Esophagus muscularis mucosa (tissue), 4 donors: ENCODE measurements around the gene RARB. TPM values are rescaled to one million over a fixed set of nuclear protein-coding genes. Genes with fewer than 3 reads are reported as not detected.

Experiments
- DNase-seq: peaks from one replicate; pipeline ENCODE4 v3.0.0-alpha.2; 2017; ENCODE audit errors: extremely low spot score
- H3K27ac ChIP-seq, 4 donors: fragments of 200-600 bp; sonication (generic); replicated peaks in 1 of 4; 1 replicate in 3 of 4; 2 replicates in 1 of 4; pipeline ENCODE4 v1.5.1; 2016 to 2019; ENCODE audit warnings: mild to moderate bottlenecking in 1 of 4
- H3K27me3 ChIP-seq, 4 donors: fragments of 200-600 bp; sonication (generic); one replicate each; pipeline versions ENCODE4 v1.5.1 to v1.6.0; 2016 to 2019
- H3K36me3 ChIP-seq, 4 donors: fragments of 200-600 bp; sonication (generic); one replicate each; pipeline ENCODE4 v1.5.1; 2016 to 2019
- H3K4me1 ChIP-seq, 4 donors: fragments of 200-600 bp; sonication (generic); one replicate each; pipeline ENCODE4 v1.5.1; 2016 to 2019
- H3K4me3 ChIP-seq, 4 donors: fragments of 200-600 bp; sonication (generic); 1 replicate in 2 of 4; 2 replicates in 2 of 4; pipeline ENCODE4 v1.5.1; 2016 to 2019; ENCODE audit warnings: mild to moderate bottlenecking in 4 of 4, moderate library complexity in 1 of 4
- H3K9me3 ChIP-seq, 4 donors: fragments of 200-600 bp; sonication (generic); 1 replicate in 3 of 4; 2 replicates in 1 of 4; pipeline ENCODE4 v1.5.1; 2016 to 2019
- EP300 ChIP-seq: sonication (generic); formaldehyde crosslinking; IDR thresholded peaks from one replicate; pipeline ENCODE4 v1.6.1; 2017; ENCODE audit warnings: antibody characterized with exemption
- POLR2A ChIP-seq: fragments of 450-650 bp; IDR thresholded peaks from one replicate; pipeline ENCODE4 v1.6.1; 2017; ENCODE audit warnings: antibody characterized with exemption, moderate library complexity, mild to moderate bottlenecking, low read depth
- POLR2AphosphoS5 ChIP-seq, 2 donors: sonication (generic); formaldehyde crosslinking; IDR thresholded peaks; one replicate each; pipeline ENCODE4 v1.6.1; 2017; ENCODE audit warnings: antibody characterized with exemption in 2 of 2
- WGBS: methylation state at CpG from one replicate; pipeline ENCODE4 v1.1.5; 2018; 5-methylcytosine and 5-hydroxymethylcytosine counted together
- intact Hi-C: fragments of 100-400 bp; cut with DNase I; formaldehyde crosslinking; loops from one replicate; pipeline ENCODE4 v1.15.1; 2023
- total RNA-seq, 4 donors: library from RNA; depleted of rRNA; stranded (reverse); fragments of >200 nt; gene quantifications; one replicate each; pipeline versions ENCODE4 v1.1.0 to v1.2.1, GENCODE V29; 2016
- TF ChIP-seq, protein P1 (sequence below), 3 experiments: fragments of 200-600 bp in 2 of 3; fragments of 450-650 bp in 1 of 3; sonication (generic) in 2 of 3; IDR thresholded peaks; one replicate each; pipeline ENCODE4 v1.5.1; 2017 to 2019; ENCODE audit warnings: antibody characterized with exemption in 3 of 3, mild to moderate bottlenecking in 2 of 3, moderate library complexity in 1 of 3

RARB gene
- total RNA-seq, 4 donors from 2014 or later = 29.2 to 51.9 (median 40.9) TPM

DNA sequence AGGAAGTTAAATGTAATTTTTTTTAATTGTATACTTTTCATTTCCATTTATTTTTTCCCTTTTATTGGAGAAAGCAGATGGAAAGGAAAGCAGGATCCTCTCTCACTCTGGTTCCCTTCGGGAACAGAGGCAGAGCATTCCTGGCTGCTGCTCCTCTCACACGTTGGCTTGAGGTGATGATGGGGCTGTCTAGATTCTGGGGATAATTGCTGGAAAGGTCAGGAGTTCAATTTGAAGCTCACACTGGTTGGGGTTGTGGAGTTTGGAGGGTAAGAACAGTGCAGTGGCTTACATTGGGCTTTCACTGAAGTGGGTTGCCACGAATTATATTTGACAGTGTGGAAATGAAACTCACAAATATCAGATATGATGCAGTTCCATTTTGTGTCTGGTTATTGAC, 57.6 kb downstream of the RARB start:
- intact Hi-C loops = no loop called here
- H3K27ac ChIP-seq = peak overlapping the region in 3 of 4 donors; percentile 19 to 41 (median 36)
- WGBS = 39% methylated on average over 3 of the region's 3 CpGs
- H3K27me3 ChIP-seq = no peaks in the 10 kb centered on the region
- H3K9me3 ChIP-seq = no peaks in the 10 kb centered on the region
- DNase-seq = no peak
- no peaks in the 10 kb centered on the region for H3K36me3 ChIP-seq
- peak overlapping the region in 2 of 4 donors; percentile 2 to 8 for H3K4me3 ChIP-seq
- H3K4me1 ChIP-seq = peaks cover 50 to 95% (median 90%) of the 10 kb centered on the region in 4 donors
- TF ChIP-seq EP300 (no peak), POLR2AphosphoS5 (IDR thresholded peaks at IDR 0.05) (no peak), POLR2A (no peak)
- TF ChIP-seq, protein P1, sequence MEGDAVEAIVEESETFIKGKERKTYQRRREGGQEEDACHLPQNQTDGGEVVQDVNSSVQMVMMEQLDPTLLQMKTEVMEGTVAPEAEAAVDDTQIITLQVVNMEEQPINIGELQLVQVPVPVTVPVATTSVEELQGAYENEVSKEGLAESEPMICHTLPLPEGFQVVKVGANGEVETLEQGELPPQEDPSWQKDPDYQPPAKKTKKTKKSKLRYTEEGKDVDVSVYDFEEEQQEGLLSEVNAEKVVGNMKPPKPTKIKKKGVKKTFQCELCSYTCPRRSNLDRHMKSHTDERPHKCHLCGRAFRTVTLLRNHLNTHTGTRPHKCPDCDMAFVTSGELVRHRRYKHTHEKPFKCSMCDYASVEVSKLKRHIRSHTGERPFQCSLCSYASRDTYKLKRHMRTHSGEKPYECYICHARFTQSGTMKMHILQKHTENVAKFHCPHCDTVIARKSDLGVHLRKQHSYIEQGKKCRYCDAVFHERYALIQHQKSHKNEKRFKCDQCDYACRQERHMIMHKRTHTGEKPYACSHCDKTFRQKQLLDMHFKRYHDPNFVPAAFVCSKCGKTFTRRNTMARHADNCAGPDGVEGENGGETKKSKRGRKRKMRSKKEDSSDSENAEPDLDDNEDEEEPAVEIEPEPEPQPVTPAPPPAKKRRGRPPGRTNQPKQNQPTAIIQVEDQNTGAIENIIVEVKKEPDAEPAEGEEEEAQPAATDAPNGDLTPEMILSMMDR (IDR thresholded peaks at IDR 0.05) = no peak

DNA sequence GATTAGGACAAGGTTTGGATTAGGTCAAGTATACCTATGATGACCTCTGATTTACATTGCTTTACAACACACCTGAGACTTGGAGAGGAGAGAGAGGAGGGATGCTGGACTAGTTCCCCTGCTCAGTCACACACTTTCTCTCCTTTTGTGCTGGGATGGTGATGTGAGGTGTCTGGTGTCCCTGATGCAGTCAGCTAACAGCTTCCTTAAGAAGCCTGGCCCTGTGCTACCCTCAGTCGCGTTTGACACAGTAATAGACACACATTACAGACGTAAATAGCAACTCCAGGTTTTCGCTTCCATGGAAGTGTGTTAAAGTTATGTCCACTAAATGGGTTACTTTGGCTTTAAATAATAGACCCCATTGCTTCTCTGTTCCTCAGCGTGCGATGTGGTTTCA, 58.9 kb downstream of the RARB start:
- H3K27ac ChIP-seq = peak overlapping the region in 2 of 4 donors; percentile 2 to 41
- intact Hi-C loops = no loop called here
- WGBS = 74% methylated on average over 6 of the region's 6 CpGs

DNA sequence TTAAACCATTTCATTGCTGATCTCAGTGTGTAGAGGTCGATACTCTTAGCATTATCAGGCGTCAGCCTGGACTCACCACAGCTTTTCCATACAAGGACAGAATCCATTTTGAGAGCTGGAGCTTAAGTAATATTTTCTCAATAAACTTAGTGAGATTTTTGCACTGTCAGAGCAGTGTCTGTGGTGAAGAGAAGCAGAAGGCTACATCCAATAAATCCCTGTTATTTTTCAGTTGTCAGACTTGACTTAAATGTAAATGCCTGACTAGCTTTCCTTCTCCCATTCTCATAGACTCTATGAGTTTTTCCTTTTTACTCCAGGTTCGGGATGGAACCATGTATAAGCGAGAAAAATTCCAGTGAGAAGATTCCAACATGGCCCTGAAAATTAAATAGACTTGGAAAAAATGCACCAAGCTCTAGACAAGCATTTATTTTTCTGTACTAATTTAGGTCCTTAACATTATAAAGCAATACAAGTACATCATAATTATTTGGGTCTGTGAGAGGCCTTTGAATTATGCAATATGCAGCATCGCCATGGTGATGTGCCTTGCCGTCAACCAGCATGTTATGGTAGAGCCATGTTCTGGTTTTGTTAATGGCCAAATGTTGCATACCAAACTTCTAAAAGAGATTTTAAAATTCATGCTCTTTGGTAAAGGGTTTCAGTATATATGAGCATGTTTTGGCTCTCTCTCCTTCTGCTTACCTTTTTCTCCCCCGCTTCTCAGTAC, 62.0 kb downstream of the RARB start:
- H3K27ac ChIP-seq = peak overlapping the region; percentile 51 to 78 (median 71)
- TF ChIP-seq POLR2AphosphoS5 (IDR thresholded peaks at IDR 0.05) = peak in 1 of 2 donors; percentile 40
- no peak for TF ChIP-seq EP300
- TF ChIP-seq POLR2A = no peak
- TF ChIP-seq, protein P1 (IDR thresholded peaks at IDR 0.05) = no peak

More for the DNA sequence above, 58.9 kb downstream of the RARB start:
- H3K4me1 ChIP-seq = peaks cover 38 to 93% (median 85%) of the 10 kb centered on the region in 4 donors
- no peak for DNase-seq
- no peaks in the 10 kb centered on the region for H3K9me3 ChIP-seq
- no peaks in the 10 kb centered on the region for H3K36me3 ChIP-seq
- no peak for TF ChIP-seq POLR2AphosphoS5 (IDR thresholded peaks at IDR 0.05)
- no peak for TF ChIP-seq EP300
- TF ChIP-seq POLR2A = no peak
- TF ChIP-seq, protein P1 (IDR thresholded peaks at IDR 0.05) = no peak
- no peak overlapping the region for H3K4me3 ChIP-seq
- H3K27me3 ChIP-seq = no peaks in the 10 kb centered on the region

DNA sequence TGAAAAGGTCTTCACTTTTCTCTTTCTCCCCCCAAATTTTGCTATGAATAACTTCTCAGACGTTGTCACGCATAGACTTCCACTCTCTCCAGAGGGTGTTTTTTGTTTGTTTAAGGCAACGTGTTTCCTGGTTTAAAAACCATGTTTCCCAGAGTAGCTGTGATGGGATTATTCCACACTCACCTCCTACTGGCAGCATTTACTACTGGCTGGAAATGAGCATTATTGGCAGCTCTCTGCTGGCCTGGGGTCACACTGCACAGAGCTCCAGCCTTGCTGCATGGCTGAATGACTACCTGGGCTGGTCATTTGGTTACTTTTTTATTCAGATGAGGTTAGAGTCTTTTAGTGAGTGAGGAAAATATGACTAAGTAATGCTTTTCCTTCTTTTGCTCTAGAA, 65.2 kb downstream of the RARB start:
- H3K36me3 ChIP-seq = no peaks in the 10 kb centered on the region
- H3K27ac ChIP-seq = peak overlapping the region in 3 of 4 donors; percentile 70 to 78 (median 72)
- TF ChIP-seq, protein P1 (IDR thresholded peaks at IDR 0.05) = no peak
- no peak for TF ChIP-seq EP300
- no peak for TF ChIP-seq POLR2AphosphoS5 (IDR thresholded peaks at IDR 0.05)
- no peak for TF ChIP-seq POLR2A
- no peaks in the 10 kb centered on the region for H3K27me3 ChIP-seq
- 68% methylated on average over 3 of the region's 3 CpGs for WGBS
- H3K4me1 ChIP-seq = peaks cover 2 to 53% (median 49%) of the 10 kb centered on the region in 4 donors
- H3K4me3 ChIP-seq = no peak overlapping the region
- peaks cover 8 to 27% (median 23%) of the 10 kb centered on the region in 4 donors for H3K9me3 ChIP-seq
- no peak for DNase-seq
- intact Hi-C loops = no loop called here

More for the DNA sequence above, 62.0 kb downstream of the RARB start:
- Histone ChIP-seq H3K9me3 (peaks cover 8 to 26% (median 19%) of the 10 kb centered on the region in 4 donors), H3K4me3 (no peak overlapping the region), H3K27me3 (no peaks in the 10 kb centered on the region), H3K4me1 (peaks cover 18 to 71% (median 69%) of the 10 kb centered on the region in 4 donors), H3K36me3 (no peaks in the 10 kb centered on the region)
- DNase-seq = no peak
- 63% methylated on average over 7 of the region's 7 CpGs for WGBS
- intact Hi-C loops = no loop called here
